ENCODE measurements around the gene CLSTN2.

Gene CLSTN2

DNA sequence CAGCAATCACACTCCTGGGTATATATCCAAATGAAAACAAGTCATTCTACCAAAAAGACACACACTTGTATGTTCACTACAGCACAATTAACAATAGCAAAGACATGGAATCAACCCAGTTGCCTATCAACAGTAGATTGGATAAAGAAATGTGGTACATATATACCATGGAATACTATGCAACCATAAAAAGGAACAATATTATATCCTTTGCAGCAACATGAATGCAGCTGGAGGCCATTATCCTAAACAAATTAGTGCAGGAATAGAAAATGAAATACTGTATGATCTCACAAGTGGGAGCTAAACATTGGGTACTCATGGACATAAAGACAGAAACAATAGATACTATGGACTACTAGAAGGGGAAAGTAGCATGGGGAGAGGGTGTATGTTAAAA lies 224.7 kb downstream of the CLSTN2 start:
- no peak overlapping the region for H3K27ac ChIP-seq (ENCODE audit: low read depth, low read length)
- H3K36me3 ChIP-seq (ENCODE audit: control insufficient read depth, insufficient read depth, low read length), result no peaks in the 10 kb centered on the region
- no peaks in the 10 kb centered on the region for H3K4me1 ChIP-seq (ENCODE audit: control insufficient read depth, insufficient read depth, low read length)
- no peak overlapping the region for H3K4me3 ChIP-seq (ENCODE audit: low read length)
- H3K27me3 ChIP-seq (ENCODE audit: control insufficient read depth, insufficient read depth, low read length), result no peaks in the 10 kb centered on the region
- H3K9ac ChIP-seq (ENCODE audit: low read length), result no peak overlapping the region

- Histone ChIP-seq H3K27ac (ENCODE audit: low read depth, low read length) (no peak overlapping the region), H3K9ac (ENCODE audit: low read length) (no peak overlapping the region), H3K27me3 (ENCODE audit: control insufficient read depth, insufficient read depth, low read length) (no peaks in the 10 kb centered on the region), H3K36me3 (ENCODE audit: control insufficient read depth, insufficient read depth, low read length) (no peaks in the 10 kb centered on the region), H3K4me1 (ENCODE audit: control insufficient read depth, insufficient read depth, low read length) (no peaks in the 10 kb centered on the region), H3K4me3 (ENCODE audit: low read length) (no peak overlapping the region)
These were observed 225.6 kb downstream of the CLSTN2 start for GRCh38 chr3:140160553-140160952.

GRCh38 chr3:140162551-140162950 lies 227.6 kb downstream of the CLSTN2 start:
- Histone ChIP-seq H3K4me3 (ENCODE audit: low read length) (no peak overlapping the region), H3K36me3 (ENCODE audit: control insufficient read depth, insufficient read depth, low read length) (no peaks in the 10 kb centered on the region), H3K9ac (ENCODE audit: low read length) (no peak overlapping the region), H3K4me1 (ENCODE audit: control insufficient read depth, insufficient read depth, low read length) (peaks cover 2% of the 10 kb centered on the region), H3K27me3 (ENCODE audit: control insufficient read depth, insufficient read depth, low read length) (no peaks in the 10 kb centered on the region), H3K27ac (ENCODE audit: low read depth, low read length) (no peak overlapping the region)

DNA sequence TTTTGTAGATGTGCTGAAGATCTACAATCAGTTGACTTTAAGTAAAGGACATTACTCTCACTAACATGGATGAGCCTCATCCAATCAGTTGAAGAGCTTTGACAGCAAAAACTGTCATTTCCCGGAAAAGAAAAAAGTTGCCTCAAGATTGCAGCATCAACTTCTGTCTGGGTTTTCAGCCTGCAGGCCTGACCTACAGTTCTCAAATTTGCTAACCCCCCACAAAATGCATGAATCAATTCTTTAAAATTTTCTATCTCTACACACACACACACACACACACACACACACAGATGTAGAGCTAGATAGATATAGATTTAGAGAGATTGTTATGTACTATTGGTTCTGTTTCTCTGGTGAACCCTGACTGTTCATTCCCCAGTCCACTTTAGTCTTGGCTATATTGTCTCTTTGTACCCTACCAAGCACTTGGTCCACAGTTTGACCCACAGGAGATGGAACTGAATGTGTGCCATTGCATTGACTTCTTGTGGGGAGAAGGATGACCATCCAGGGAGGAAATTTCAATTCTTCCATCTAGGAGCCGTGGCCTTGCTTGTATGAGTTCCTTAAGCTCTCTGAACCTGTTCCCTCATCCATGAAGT lies 228.3 kb downstream of the CLSTN2 start:
- Histone ChIP-seq H3K4me3 (ENCODE audit: low read length) (no peak overlapping the region), H3K27ac (ENCODE audit: low read depth, low read length) (no peak overlapping the region), H3K9ac (ENCODE audit: low read length) (no peak overlapping the region)

GRCh38 chr3:140164156-140164555 lies 229.2 kb downstream of the CLSTN2 start:
- H3K4me1 ChIP-seq (ENCODE audit: control insufficient read depth, insufficient read depth, low read length), result peaks cover 2% of the 10 kb centered on the region
- no peaks in the 10 kb centered on the region for H3K27me3 ChIP-seq (ENCODE audit: control insufficient read depth, insufficient read depth, low read length)
- H3K9ac ChIP-seq (ENCODE audit: low read length), result no peak overlapping the region
- H3K4me3 ChIP-seq (ENCODE audit: low read length), result no peak overlapping the region
- H3K36me3 ChIP-seq (ENCODE audit: control insufficient read depth, insufficient read depth, low read length), result no peaks in the 10 kb centered on the region
- no peak overlapping the region for H3K27ac ChIP-seq (ENCODE audit: low read depth, low read length)

More for the DNA sequence above, 228.3 kb downstream of the CLSTN2 start:
- H3K36me3 ChIP-seq (ENCODE audit: control insufficient read depth, insufficient read depth, low read length), result no peaks in the 10 kb centered on the region
- H3K4me1 ChIP-seq (ENCODE audit: control insufficient read depth, insufficient read depth, low read length), result peaks cover 2% of the 10 kb centered on the region
- no peaks in the 10 kb centered on the region for H3K27me3 ChIP-seq (ENCODE audit: control insufficient read depth, insufficient read depth, low read length)

- H3K4me1 ChIP-seq (ENCODE audit: control insufficient read depth, insufficient read depth, low read length), result peaks cover 2% of the 10 kb centered on the region
- no peak overlapping the region for H3K9ac ChIP-seq (ENCODE audit: low read length)
- no peaks in the 10 kb centered on the region for H3K27me3 ChIP-seq (ENCODE audit: control insufficient read depth, insufficient read depth, low read length)
- H3K36me3 ChIP-seq (ENCODE audit: control insufficient read depth, insufficient read depth, low read length), result no peaks in the 10 kb centered on the region
- H3K4me3 ChIP-seq (ENCODE audit: low read length), result no peak overlapping the region
- no peak overlapping the region for H3K27ac ChIP-seq (ENCODE audit: low read depth, low read length)
These were observed 230.1 kb downstream of the CLSTN2 start for GRCh38 chr3:140164922-140165590.

DNA sequence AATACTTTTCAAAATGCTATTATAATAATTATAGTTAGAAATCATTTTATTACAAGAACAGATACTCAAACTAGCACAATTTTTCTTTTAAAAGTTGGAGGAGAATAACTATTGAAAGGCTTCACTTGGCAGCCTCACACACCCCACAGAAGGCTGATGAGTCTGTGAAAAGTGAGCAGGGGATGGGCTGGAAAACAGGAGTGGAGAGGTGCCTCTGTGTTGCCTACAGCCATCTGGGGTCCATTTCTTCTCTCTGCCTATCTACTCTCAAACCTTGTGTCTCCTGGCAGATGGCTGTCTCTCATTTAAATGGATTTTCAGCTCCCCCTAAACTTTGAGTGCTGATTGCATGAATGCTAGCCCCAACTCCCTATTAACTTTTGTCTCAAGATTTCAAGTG lies 230.8 kb downstream of the CLSTN2 start:
- no peaks in the 10 kb centered on the region for H3K36me3 ChIP-seq (ENCODE audit: control insufficient read depth, insufficient read depth, low read length)
- H3K9ac ChIP-seq (ENCODE audit: low read length), result no peak overlapping the region
- no peak overlapping the region for H3K27ac ChIP-seq (ENCODE audit: low read depth, low read length)
- H3K4me1 ChIP-seq (ENCODE audit: control insufficient read depth, insufficient read depth, low read length), result peaks cover 2% of the 10 kb centered on the region
- no peaks in the 10 kb centered on the region for H3K27me3 ChIP-seq (ENCODE audit: control insufficient read depth, insufficient read depth, low read length)
- no peak overlapping the region for H3K4me3 ChIP-seq (ENCODE audit: low read length)

DNA sequence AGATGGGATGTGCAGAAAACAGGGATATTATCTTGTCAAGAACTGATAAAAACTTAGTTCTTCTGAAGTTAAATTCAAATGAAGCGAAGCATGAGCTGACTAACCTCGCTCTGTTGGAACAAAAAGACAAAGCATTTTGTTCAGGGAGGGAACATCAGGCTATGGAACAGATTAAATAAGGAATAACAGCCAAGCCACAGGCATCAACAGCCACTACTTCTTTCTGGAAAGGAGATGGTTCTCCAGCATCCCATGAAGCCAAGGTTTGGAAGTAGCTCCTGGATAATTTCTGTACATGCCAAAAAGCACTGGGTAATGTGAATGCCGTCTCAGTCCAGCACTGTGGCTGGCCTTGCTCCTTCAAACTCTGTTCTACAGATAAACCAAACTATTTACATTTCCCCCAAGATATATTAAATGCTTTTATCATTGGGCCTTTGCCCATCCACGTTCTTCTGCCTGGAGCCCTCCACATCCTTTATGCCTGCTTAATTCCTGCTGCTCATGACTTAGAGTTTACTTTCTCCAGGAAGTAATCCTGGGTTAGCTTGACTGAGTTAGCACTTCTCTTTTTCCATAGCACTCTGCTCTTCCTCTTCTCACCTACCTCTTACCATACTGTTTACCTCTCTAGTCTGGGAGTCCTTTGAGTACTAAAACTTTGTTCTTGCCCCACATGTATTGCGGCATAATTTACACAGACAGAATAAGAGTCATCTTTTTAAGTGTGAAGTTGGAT lies 232.0 kb downstream of the CLSTN2 start:
- H3K4me3 ChIP-seq (ENCODE audit: low read length), result no peak overlapping the region
- no peaks in the 10 kb centered on the region for H3K27me3 ChIP-seq (ENCODE audit: control insufficient read depth, insufficient read depth, low read length)
- H3K36me3 ChIP-seq (ENCODE audit: control insufficient read depth, insufficient read depth, low read length), result no peaks in the 10 kb centered on the region
- H3K9ac ChIP-seq (ENCODE audit: low read length), result no peak overlapping the region
- H3K4me1 ChIP-seq (ENCODE audit: control insufficient read depth, insufficient read depth, low read length), result peaks cover 2% of the 10 kb centered on the region
- no peak overlapping the region for H3K27ac ChIP-seq (ENCODE audit: low read depth, low read length)

- Histone ChIP-seq H3K4me1 (ENCODE audit: control insufficient read depth, insufficient read depth, low read length) (peaks cover 2% of the 10 kb centered on the region), H3K27ac (ENCODE audit: low read depth, low read length) (no peak overlapping the region), H3K36me3 (ENCODE audit: control insufficient read depth, insufficient read depth, low read length) (no peaks in the 10 kb centered on the region), H3K4me3 (ENCODE audit: low read length) (no peak overlapping the region), H3K9ac (ENCODE audit: low read length) (no peak overlapping the region), H3K27me3 (ENCODE audit: control insufficient read depth, insufficient read depth, low read length) (no peaks in the 10 kb centered on the region)
These were observed 232.8 kb downstream of the CLSTN2 start for GRCh38 chr3:140167600-140168281.

DNA sequence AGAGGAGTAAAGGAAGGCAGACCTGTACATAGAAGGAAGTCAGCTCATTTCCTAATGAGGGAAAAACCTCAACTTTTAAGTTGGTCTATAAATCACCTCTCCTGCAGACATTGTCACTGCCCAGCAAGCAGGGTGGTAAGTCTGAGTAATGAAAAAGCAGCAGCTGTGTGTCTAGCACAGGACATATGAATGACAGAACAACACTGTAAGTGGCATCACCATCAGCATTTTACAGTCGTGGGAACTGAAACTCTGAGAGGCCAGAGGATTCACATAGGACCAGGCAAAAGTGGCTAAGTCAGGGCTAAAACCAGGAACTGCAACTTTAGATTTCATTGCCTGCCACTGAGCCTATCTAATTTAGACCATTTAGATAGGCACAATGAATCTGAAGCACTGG lies 235.6 kb downstream of the CLSTN2 start:
- Histone ChIP-seq H3K36me3 (ENCODE audit: control insufficient read depth, insufficient read depth, low read length) (no peaks in the 10 kb centered on the region), H3K9ac (ENCODE audit: low read length) (no peak overlapping the region), H3K27ac (ENCODE audit: low read depth, low read length) (no peak overlapping the region), H3K4me3 (ENCODE audit: low read length) (no peak overlapping the region), H3K27me3 (ENCODE audit: control insufficient read depth, insufficient read depth, low read length) (no peaks in the 10 kb centered on the region), H3K4me1 (ENCODE audit: control insufficient read depth, insufficient read depth, low read length) (peaks cover 2% of the 10 kb centered on the region)

GRCh38 chr3:140176526-140176925 lies 241.5 kb downstream of the CLSTN2 start:
- H3K4me3 ChIP-seq (ENCODE audit: low read length), result no peak overlapping the region
- no peak overlapping the region for H3K9ac ChIP-seq (ENCODE audit: low read length)
- no peak overlapping the region for H3K27ac ChIP-seq (ENCODE audit: low read depth, low read length)
- H3K4me1 ChIP-seq (ENCODE audit: control insufficient read depth, insufficient read depth, low read length), result no peaks in the 10 kb centered on the region
- no peaks in the 10 kb centered on the region for H3K27me3 ChIP-seq (ENCODE audit: control insufficient read depth, insufficient read depth, low read length)
- H3K36me3 ChIP-seq (ENCODE audit: control insufficient read depth, insufficient read depth, low read length), result no peaks in the 10 kb centered on the region

- no peaks in the 10 kb centered on the region for H3K36me3 ChIP-seq (ENCODE audit: control insufficient read depth, insufficient read depth, low read length)
These were observed 243.0 kb downstream of the CLSTN2 start for GRCh38 chr3:140177943-140178342.

More at GRCh38 chr3:140177943-140178342, 243.0 kb downstream of the CLSTN2 start:
- Histone ChIP-seq H3K27ac (ENCODE audit: low read depth, low read length) (no peak overlapping the region), H3K4me3 (ENCODE audit: low read length) (no peak overlapping the region), H3K4me1 (ENCODE audit: control insufficient read depth, insufficient read depth, low read length) (no peaks in the 10 kb centered on the region), H3K27me3 (ENCODE audit: control insufficient read depth, insufficient read depth, low read length) (no peaks in the 10 kb centered on the region), H3K9ac (ENCODE audit: low read length) (no peak overlapping the region)

Measured in rectal smooth muscle tissue (tissue), 1 donor.